LHCN-M2 (cell line): ENCODE results near the gene KPNA5. TPM values are rescaled to one million over a fixed set of nuclear protein-coding genes. Genes with fewer than 3 reads are reported as not detected.
A peak's percentile ranks its signal among the peaks of the same experiment; 100 is the strongest.
"Not testable (repeated sequence)": the region's sequence is repeated elsewhere in the genome, so short reads cannot be mapped to it uniquely, and the experiment has no call there.

Source experiments
- DNase-seq: peaks from one replicate; pipeline ENCODE4 v3.0.0-alpha.2; 2012; ENCODE audit warnings: low read depth
- polyA plus RNA-seq: library from polyadenylated mRNA; unstranded; fragments of >200 nt; gene quantifications from one replicate; pipeline ENCODE4 v1.2.1, GENCODE V29; 2012; ENCODE audit warnings: missing spikeins
- total RNA-seq: library from RNA; depleted of rRNA; stranded (reverse); fragments of >200 nt; gene quantifications from 2 replicates; pipeline ENCODE4 v1.2.3, GENCODE V29; 2014; rRNA removed

KPNA5 gene
- total RNA-seq, result 6.8 and 8.3 TPM in 2 replicates
- polyA plus RNA-seq, result 2.1 TPM

- peak; percentile 90 for DNase-seq
Measured at GRCh38 chr6:116680880-116681672, at the start of gene KPNA5. KPNA5 (plus strand) TSS chr6:116681211; CDS start chr6:116681335, 124 bp downstream.

- no peak for DNase-seq
Measured at GRCh38 chr6:116631379-116631990, 49.5 kb upstream of the KPNA5 start.

GRCh38 chr6:116633685-116634084 lies 47.3 kb upstream of the KPNA5 start:
- DNase-seq, result no peak

- DNase-seq, result peak; percentile 53
Measured at GRCh38 chr6:116648156-116648555, 32.9 kb upstream of the KPNA5 start.

- no peak for DNase-seq
Measured at GRCh38 chr6:116649129-116649528, 31.9 kb upstream of the KPNA5 start.

GRCh38 chr6:116651916-116652315 lies 29.1 kb upstream of the KPNA5 start:
- DNase-seq, result no peak

GRCh38 chr6:116661594-116661993 lies 19.4 kb upstream of the KPNA5 start:
- DNase-seq, result no peak

GRCh38 chr6:116662202-116662601 lies 18.8 kb upstream of the KPNA5 start:
- no peak for DNase-seq

GRCh38 chr6:116663308-116663707 lies 17.7 kb upstream of the KPNA5 start:
- no peak for DNase-seq

- DNase-seq, result not testable (repeated sequence)
Measured at GRCh38 chr6:116664169-116664568, 16.8 kb upstream of the KPNA5 start.

- no peak for DNase-seq
Measured at GRCh38 chr6:116665464-116665863, 15.5 kb upstream of the KPNA5 start.

- DNase-seq, result no peak
Measured at GRCh38 chr6:116666869-116667268, 14.1 kb upstream of the KPNA5 start.

- DNase-seq, result no peak
Measured at GRCh38 chr6:116667623-116668022, 13.4 kb upstream of the KPNA5 start.

- DNase-seq, result no peak
Measured at GRCh38 chr6:116672306-116672705, 8.7 kb upstream of the KPNA5 start.

GRCh38 chr6:116676021-116676420 lies 5.0 kb upstream of the KPNA5 start:
- DNase-seq, result no peak

- DNase-seq, result peak; percentile 43
Measured at GRCh38 chr6:116682334-116682712, 1.3 kb downstream of the KPNA5 start.

- no peak for DNase-seq
Measured at GRCh38 chr6:116685437-116685993, 4.5 kb downstream of the KPNA5 start.

- not testable (repeated sequence) for DNase-seq
Measured at GRCh38 chr6:116686475-116687101, 5.6 kb downstream of the KPNA5 start.

GRCh38 chr6:116691154-116691553 lies 10.1 kb downstream of the KPNA5 start:
- no peak for DNase-seq

- DNase-seq, result not testable (repeated sequence)
Measured at GRCh38 chr6:116692873-116693272, 11.9 kb downstream of the KPNA5 start.

GRCh38 chr6:116693275-116693674 lies 12.3 kb downstream of the KPNA5 start:
- DNase-seq, result not testable (repeated sequence)

- DNase-seq, result no peak
Measured at GRCh38 chr6:116695401-116695800, 14.4 kb downstream of the KPNA5 start.
